ENCODE data around the gene HBEGF. TPM values are rescaled to one million over a fixed set of nuclear protein-coding genes. Genes with fewer than 3 reads are reported as not detected.

Gene HBEGF, protein sequence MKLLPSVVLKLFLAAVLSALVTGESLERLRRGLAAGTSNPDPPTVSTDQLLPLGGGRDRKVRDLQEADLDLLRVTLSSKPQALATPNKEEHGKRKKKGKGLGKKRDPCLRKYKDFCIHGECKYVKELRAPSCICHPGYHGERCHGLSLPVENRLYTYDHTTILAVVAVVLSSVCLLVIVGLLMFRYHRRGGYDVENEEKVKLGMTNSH
- 10 to 100 TPM; 32.2 to 60.7 TPM for total RNA-seq

DNA sequence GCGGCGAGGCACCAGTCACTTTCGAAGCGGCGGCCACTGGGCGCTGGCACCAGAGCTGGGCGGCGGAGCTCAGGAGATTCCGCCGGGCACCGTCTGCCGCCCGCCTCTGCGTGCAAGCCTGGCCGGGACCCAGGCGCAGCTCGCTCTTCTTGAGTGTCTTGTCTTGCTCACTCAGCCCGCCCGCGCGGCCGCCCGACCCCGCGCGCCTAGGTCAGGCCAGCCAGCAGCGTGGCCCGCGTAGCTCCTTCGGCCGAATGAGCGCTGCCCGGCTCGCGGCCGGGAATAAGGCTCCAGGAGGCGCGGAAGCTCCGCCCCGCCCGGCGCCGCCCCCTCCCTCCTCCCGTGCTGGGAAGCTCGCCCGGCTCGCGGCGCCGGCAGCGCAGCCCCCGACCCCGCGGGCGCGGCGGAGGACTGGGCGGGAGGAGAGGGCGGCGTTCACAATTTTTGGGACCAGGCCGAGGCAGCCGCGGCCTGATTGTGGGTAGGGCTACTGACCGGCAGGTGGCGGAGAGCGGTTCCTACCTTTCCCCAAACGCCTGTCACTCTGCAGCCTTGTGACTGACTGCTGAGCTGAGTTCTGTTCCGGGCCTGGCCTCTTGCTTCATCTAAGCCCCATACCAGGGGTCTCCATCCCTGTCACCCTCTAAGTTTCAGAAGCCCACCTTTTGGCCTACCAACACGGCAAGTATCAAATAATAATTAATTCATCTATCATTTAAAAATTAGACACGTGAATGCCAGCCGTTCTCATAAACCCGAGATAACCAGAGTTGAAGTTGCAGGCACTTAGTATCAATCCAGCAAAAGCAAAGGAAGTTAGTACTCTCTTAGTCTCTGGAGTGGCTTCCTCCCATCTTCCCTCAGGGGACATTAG lies at the start of gene HBEGF:
Gene HBEGF, minus strand, starts transcription at position 256 of the 874 bp plus-strand sequence. CDS start 275 bp downstream, outside the sequence.
- peak; percentile 83 for DNase-seq (ENCODE audit: low spot score)
- TF ChIP-seq, protein P1, sequence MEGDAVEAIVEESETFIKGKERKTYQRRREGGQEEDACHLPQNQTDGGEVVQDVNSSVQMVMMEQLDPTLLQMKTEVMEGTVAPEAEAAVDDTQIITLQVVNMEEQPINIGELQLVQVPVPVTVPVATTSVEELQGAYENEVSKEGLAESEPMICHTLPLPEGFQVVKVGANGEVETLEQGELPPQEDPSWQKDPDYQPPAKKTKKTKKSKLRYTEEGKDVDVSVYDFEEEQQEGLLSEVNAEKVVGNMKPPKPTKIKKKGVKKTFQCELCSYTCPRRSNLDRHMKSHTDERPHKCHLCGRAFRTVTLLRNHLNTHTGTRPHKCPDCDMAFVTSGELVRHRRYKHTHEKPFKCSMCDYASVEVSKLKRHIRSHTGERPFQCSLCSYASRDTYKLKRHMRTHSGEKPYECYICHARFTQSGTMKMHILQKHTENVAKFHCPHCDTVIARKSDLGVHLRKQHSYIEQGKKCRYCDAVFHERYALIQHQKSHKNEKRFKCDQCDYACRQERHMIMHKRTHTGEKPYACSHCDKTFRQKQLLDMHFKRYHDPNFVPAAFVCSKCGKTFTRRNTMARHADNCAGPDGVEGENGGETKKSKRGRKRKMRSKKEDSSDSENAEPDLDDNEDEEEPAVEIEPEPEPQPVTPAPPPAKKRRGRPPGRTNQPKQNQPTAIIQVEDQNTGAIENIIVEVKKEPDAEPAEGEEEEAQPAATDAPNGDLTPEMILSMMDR (IDR thresholded peaks at IDR 0.05): peak; percentile 23 to 52
- no peaks in the 10 kb centered on the region for H3K27me3 ChIP-seq
- no peaks in the 10 kb centered on the region for H3K36me3 ChIP-seq
- peaks cover 0 to 56% of the 10 kb centered on the region in 2 donors for H3K4me1 ChIP-seq
- no peaks in the 10 kb centered on the region for H3K9me3 ChIP-seq
- peak within 1 kb of the TSS; percentile 91 to 95 for H3K27ac ChIP-seq
- H3K4me3 ChIP-seq: peak within 1 kb of the TSS; percentile 65 to 86

DNA sequence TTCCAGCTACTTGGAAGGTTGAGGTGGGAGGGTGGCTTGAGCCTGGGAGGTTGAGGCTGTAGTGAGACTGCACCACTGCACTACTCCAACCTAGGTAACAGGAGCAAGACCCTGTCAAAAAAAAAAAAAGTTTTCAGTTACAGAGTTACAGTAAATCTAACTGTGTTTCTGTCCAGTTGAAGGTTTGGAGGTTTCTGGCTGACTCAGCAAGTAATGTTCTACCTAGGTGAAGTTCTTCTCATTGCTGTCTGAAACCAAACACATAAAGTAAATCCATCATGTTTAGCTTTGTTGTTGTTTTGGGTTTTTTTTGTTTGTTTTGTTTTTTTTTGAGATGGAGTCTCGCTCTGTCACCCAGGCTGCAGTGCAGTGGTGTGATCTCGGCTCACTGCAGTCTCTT lies 47.3 kb upstream of the HBEGF start:
- DNase-seq (ENCODE audit: low spot score): no peak

DNA sequence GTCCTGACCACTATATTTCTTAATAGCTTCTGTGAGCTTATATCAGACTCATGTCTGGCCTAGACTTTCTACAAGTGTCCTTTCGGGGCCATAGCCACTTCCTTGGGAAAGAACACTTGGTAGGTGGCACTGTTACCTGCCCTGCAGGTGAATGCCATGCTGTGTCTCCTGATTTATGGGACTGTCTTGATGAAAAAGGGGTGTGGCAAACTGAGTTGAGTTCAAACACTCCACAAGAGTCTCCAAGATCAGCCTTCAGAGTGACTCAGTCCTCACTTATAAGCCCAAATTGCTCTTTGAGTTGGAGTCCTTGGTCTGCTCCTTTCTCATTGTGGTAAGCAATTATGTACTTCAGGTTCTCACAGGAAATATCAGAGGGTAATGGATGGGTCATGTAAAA lies 45.3 kb upstream of the HBEGF start:
- Histone ChIP-seq H3K27ac (no peak overlapping the region), H3K9me3 (no peaks in the 10 kb centered on the region), H3K36me3 (no peaks in the 10 kb centered on the region), H3K4me3 (no peak overlapping the region), H3K27me3 (no peaks in the 10 kb centered on the region), H3K4me1 (no peaks in the 10 kb centered on the region)
- DNase-seq (ENCODE audit: low spot score): no peak
- TF ChIP-seq, protein P1 (IDR thresholded peaks at IDR 0.05): no peak

More for the DNA sequence above, 47.3 kb upstream of the HBEGF start:
- H3K4me3 ChIP-seq: no peak overlapping the region
- TF ChIP-seq, protein P1 (IDR thresholded peaks at IDR 0.05): no peak
- H3K27ac ChIP-seq: no peak overlapping the region
- H3K9me3 ChIP-seq: no peaks in the 10 kb centered on the region
- H3K27me3 ChIP-seq: no peaks in the 10 kb centered on the region
- H3K36me3 ChIP-seq: no peaks in the 10 kb centered on the region
- H3K4me1 ChIP-seq: no peaks in the 10 kb centered on the region

DNA sequence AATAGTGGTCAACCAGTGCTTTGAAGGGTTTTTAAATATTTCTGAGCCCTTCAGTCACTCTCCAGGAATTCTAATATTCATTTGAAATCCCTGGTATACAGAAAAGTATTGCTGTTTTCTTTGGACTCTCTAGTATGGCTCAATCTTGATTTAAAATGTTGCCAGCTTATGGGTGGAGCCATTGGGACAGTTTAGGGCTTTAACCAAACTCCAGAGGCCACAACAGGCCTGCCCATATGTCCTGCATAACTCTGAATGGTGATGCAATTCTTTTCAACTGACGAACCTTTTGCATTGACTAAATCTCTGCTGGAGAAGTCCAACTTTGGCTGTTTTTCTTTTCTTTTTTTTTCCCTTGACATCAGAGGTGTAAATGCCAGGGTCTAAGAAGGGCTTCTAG lies 44.9 kb upstream of the HBEGF start:
- no peaks in the 10 kb centered on the region for H3K27me3 ChIP-seq
- no peaks in the 10 kb centered on the region for H3K9me3 ChIP-seq
- H3K4me3 ChIP-seq: no peak overlapping the region
- no peak for DNase-seq (ENCODE audit: low spot score)
- TF ChIP-seq, protein P1 (IDR thresholded peaks at IDR 0.05): no peak
- H3K27ac ChIP-seq: no peak overlapping the region
- no peaks in the 10 kb centered on the region for H3K36me3 ChIP-seq
- no peaks in the 10 kb centered on the region for H3K4me1 ChIP-seq

DNA sequence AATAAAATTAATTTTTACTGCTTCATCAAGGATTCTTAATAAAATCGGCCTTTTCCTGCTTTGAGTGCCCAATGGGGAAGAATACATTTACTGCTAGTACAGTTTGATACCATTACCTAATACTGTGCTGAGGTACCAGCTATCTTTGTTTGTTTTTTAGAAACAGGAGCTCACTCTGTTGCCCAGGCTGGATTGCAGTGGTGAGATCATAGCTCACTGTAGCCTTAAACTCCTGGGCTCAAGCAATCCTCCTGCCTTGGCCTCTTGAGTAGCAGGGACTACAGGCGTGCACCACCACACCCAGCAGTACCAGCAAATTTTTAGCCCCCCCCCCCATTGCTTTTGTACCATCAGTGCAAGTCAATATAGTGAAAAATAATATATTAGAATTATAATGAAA lies 41.6 kb upstream of the HBEGF start:
- Histone ChIP-seq H3K27me3 (no peaks in the 10 kb centered on the region), H3K9me3 (no peaks in the 10 kb centered on the region), H3K4me1 (no peaks in the 10 kb centered on the region), H3K4me3 (no peak overlapping the region), H3K27ac (no peak overlapping the region), H3K36me3 (no peaks in the 10 kb centered on the region)
- TF ChIP-seq, protein P1 (IDR thresholded peaks at IDR 0.05): no peak
- DNase-seq (ENCODE audit: low spot score): no peak
